Neural cell (in vitro differentiated cells): ENCODE results near the gene BPIFB6. TPM values are rescaled to one million over a fixed set of nuclear protein-coding genes. Genes with fewer than 3 reads are reported as not detected.

Experiments
- H2AFZ ChIP-seq: fragments of 200-600, 300-800 bp; sonication (generic), shearing (Covaris generic); 2 replicates; pipeline ENCODE4 v1.6.0; 2014; ENCODE audit warnings: low read depth, mild to moderate bottlenecking, antibody characterized with exemption, low read length, moderate library complexity
- H3F3A ChIP-seq: fragments of 200-600 bp; shearing (Covaris generic); 2 replicates; pipeline ENCODE4 v1.6.1; 2016; ENCODE audit warnings: mild to moderate bottlenecking, moderate library complexity, mixed read lengths, antibody characterized with exemption, low read length; ENCODE audit not compliant: insufficient read depth, poor library complexity, severe bottlenecking
- H3K27ac ChIP-seq: fragments of 200-600, 300-800 bp; sonication (generic), shearing (Covaris generic); 2 replicates; pipeline ENCODE4 v1.5.1; 2014; ENCODE audit warnings: mild to moderate bottlenecking, low read length, moderate library complexity
- H3K27me3 ChIP-seq: fragments of 300-800, 200-600 bp; sonication (generic), shearing (Covaris generic); 2 replicates; pipeline ENCODE4 v1.6.0; 2014; ENCODE audit warnings: mild to moderate bottlenecking, low read depth, low read length, moderate library complexity; ENCODE audit not compliant: insufficient read depth
- H3K36me3 ChIP-seq: fragments of 300-800, 200-600 bp; sonication (generic), shearing (Covaris generic); 2 replicates; pipeline ENCODE4 v1.5.1; 2014; ENCODE audit warnings: mild to moderate bottlenecking, antibody characterized with exemption, low read length, moderate library complexity; ENCODE audit not compliant: insufficient read depth
- H3K4me2 ChIP-seq: fragments of 300-800, 200-600 bp; sonication (generic), shearing (Covaris generic); 2 replicates; pipeline ENCODE4 v1.6.0; 2014; ENCODE audit warnings: mild to moderate bottlenecking, low read length
- H3K4me3 ChIP-seq: fragments of 300-800, 200-600 bp; sonication (generic), shearing (Covaris generic); 2 replicates; pipeline ENCODE4 v1.5.1; 2014; ENCODE audit warnings: mild to moderate bottlenecking, low read length, moderate library complexity
- H3K79me2 ChIP-seq: fragments of 200-600 bp; shearing (Covaris generic); replicated peaks from 2 replicates; pipeline ENCODE4 v1.6.0; 2014; ENCODE audit warnings: mild to moderate bottlenecking, low read length, moderate library complexity; ENCODE audit not compliant: insufficient read depth
- H3K9ac ChIP-seq: fragments of 300-800, 200-600 bp; sonication (generic), shearing (Covaris generic); 2 replicates; pipeline ENCODE4 v1.6.1; 2016; ENCODE audit warnings: mild to moderate bottlenecking, low read length, mixed read lengths
- H3K9me2 ChIP-seq: fragments of 200-600 bp; shearing (Covaris generic); 2 replicates; pipeline ENCODE4 v1.6.1; 2016; ENCODE audit warnings: mild to moderate bottlenecking, low read length, mixed read lengths; ENCODE audit not compliant: insufficient read depth
- H3K9me3 ChIP-seq: fragments of 200-600, 300-800 bp; sonication (generic), shearing (Covaris generic); 2 replicates; pipeline ENCODE4 v1.6.1; 2016; ENCODE audit warnings: mild to moderate bottlenecking, mixed run types, low read length, moderate library complexity, mixed read lengths
- H4K20me1 ChIP-seq: fragments of 200-600 bp; shearing (Covaris generic); 2 replicates; pipeline ENCODE4 v1.6.1; 2016; ENCODE audit warnings: mild to moderate bottlenecking, mixed run types; ENCODE audit not compliant: insufficient read depth
- EP300 ChIP-seq: fragments of 450-650 bp; conservative IDR thresholded peaks from 2 replicates; pipeline ENCODE4 v1.6.1; 2014; ENCODE audit warnings: antibody characterized with exemption, mild to moderate bottlenecking, moderate library complexity; ENCODE audit not compliant: poor library complexity, severe bottlenecking
- EZH2 ChIP-seq: fragments of 200-600, 300-800 bp; shearing (Covaris generic), sonication (generic); IDR thresholded peaks from 2 replicates; pipeline ENCODE4 v1.6.1; 2014; ENCODE audit warnings: antibody characterized with exemption, low read length, borderline replicate concordance, mild to moderate bottlenecking; ENCODE audit not compliant: insufficient read depth, poor library complexity, severe bottlenecking
- MXI1 ChIP-seq: fragments of 450-650 bp; conservative IDR thresholded peaks from 2 replicates; pipeline ENCODE4 v1.6.1; 2014; ENCODE audit warnings: antibody characterized with exemption, mild to moderate bottlenecking; ENCODE audit not compliant: poor library complexity, severe bottlenecking
- POLR2AphosphoS5 ChIP-seq: IDR thresholded peaks from 2 replicates; pipeline ENCODE4 v1.6.1; 2012
- SMC3 ChIP-seq: fragments of 450-650 bp; conservative IDR thresholded peaks from 2 replicates; pipeline ENCODE4 v1.6.1; 2014; ENCODE audit warnings: antibody characterized with exemption, mild to moderate bottlenecking, moderate library complexity; ENCODE audit not compliant: poor library complexity
- TAF1 ChIP-seq: IDR thresholded peaks from 2 replicates; pipeline ENCODE4 v1.6.1; 2012; ENCODE audit warnings: low read depth
- polyA plus RNA-seq: library from polyadenylated mRNA; depleted of rRNA; stranded (reverse); fragments of >200 nt; gene quantifications from 2 replicates; pipeline ENCODE4 v1.2.3, GENCODE V29; 2014
- TF ChIP-seq, protein P1 (sequence below): IDR thresholded peaks from 2 replicates; pipeline ENCODE4 v1.6.1; 2012; ENCODE audit warnings: borderline replicate concordance

Gene BPIFB6
- polyA plus RNA-seq, 1 donor from 2014 or later = not detected

DNA sequence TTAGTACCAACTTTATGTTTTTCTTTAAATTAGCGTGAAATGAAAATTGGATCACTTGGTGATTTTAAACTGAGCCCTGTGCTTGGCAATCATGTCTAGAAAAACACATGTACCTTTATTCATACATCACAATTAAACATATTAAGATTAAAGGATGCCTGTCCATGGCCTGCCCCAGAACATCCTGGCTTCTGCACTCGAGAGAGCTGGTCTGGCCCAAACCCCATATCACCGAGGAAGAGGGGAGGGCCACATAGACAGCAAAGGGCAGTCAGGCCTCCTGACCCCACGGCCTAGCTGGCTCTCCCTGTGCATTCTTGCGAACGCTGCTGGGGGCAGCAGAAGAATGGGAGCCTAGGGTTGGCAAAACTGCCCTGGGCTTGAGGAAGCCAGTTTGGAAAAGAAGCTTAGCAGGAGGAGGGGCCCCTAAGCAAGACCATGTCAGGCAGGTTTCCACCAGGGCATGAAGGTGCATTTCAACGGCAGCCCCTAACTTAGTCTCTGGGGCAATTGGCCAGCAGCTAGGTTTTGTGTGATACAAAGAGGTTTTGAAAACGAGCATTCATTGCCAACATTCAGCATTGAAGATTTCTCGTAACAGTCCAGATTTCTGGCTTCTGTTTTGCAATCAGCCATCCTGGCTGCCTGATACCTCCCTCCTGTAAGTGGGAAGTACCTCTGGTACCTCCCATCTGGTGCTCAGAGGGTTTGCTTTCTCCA, 30.8 kb downstream of the BPIFB6 start:
- no peak overlapping the region for H3K9ac ChIP-seq
- no peaks in the 10 kb centered on the region for H4K20me1 ChIP-seq
- H3F3A ChIP-seq = no peaks in the 10 kb centered on the region
- H3K9me2 ChIP-seq = no peaks in the 10 kb centered on the region
- no peak overlapping the region for H3K27ac ChIP-seq
- no peaks in the 10 kb centered on the region for H3K27me3 ChIP-seq
- H2AFZ ChIP-seq = no peak overlapping the region
- no peaks in the 10 kb centered on the region for H3K36me3 ChIP-seq
- H3K4me2 ChIP-seq = no peak overlapping the region
- no peak overlapping the region for H3K4me3 ChIP-seq
- TF ChIP-seq EZH2 (no peak), TAF1 (no peak), POLR2AphosphoS5 (no peak)
- TF ChIP-seq, protein P1, sequence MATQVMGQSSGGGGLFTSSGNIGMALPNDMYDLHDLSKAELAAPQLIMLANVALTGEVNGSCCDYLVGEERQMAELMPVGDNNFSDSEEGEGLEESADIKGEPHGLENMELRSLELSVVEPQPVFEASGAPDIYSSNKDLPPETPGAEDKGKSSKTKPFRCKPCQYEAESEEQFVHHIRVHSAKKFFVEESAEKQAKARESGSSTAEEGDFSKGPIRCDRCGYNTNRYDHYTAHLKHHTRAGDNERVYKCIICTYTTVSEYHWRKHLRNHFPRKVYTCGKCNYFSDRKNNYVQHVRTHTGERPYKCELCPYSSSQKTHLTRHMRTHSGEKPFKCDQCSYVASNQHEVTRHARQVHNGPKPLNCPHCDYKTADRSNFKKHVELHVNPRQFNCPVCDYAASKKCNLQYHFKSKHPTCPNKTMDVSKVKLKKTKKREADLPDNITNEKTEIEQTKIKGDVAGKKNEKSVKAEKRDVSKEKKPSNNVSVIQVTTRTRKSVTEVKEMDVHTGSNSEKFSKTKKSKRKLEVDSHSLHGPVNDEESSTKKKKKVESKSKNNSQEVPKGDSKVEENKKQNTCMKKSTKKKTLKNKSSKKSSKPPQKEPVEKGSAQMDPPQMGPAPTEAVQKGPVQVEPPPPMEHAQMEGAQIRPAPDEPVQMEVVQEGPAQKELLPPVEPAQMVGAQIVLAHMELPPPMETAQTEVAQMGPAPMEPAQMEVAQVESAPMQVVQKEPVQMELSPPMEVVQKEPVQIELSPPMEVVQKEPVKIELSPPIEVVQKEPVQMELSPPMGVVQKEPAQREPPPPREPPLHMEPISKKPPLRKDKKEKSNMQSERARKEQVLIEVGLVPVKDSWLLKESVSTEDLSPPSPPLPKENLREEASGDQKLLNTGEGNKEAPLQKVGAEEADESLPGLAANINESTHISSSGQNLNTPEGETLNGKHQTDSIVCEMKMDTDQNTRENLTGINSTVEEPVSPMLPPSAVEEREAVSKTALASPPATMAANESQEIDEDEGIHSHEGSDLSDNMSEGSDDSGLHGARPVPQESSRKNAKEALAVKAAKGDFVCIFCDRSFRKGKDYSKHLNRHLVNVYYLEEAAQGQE = no peak
- no peaks in the 10 kb centered on the region for H3K79me2 ChIP-seq
- H3K9me3 ChIP-seq = no peaks in the 10 kb centered on the region

DNA sequence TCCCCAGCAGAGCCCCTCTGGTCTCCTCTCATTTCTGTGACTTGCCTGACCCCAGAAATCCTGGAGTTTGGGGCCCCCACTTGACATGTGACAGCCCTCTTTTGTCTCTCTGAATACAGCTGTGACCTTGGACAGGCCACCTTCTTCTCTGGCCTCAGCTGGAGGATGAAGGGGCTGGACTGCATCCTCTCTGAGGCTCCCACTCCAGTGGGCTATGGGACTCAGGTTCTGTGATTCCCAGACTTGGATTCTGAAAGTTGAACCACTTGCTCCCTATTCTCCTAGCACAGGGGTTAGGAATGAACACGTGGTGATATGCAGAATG, 31.3 kb downstream of the BPIFB6 start:
- no peaks in the 10 kb centered on the region for H3F3A ChIP-seq
- H3K4me2 ChIP-seq = no peak overlapping the region
- no peaks in the 10 kb centered on the region for H3K9me2 ChIP-seq
- H3K4me3 ChIP-seq = no peak overlapping the region
- H2AFZ ChIP-seq = no peak overlapping the region
- no peaks in the 10 kb centered on the region for H3K9me3 ChIP-seq
- no peak for TF ChIP-seq EP300
- TF ChIP-seq, protein P1 = no peak
- no peak for TF ChIP-seq MXI1
- TF ChIP-seq TAF1 = no peak
- no peaks in the 10 kb centered on the region for H4K20me1 ChIP-seq
- H3K36me3 ChIP-seq = no peaks in the 10 kb centered on the region
- no peaks in the 10 kb centered on the region for H3K27me3 ChIP-seq
- H3K9ac ChIP-seq = no peak overlapping the region
- H3K79me2 ChIP-seq = no peaks in the 10 kb centered on the region
- no peak overlapping the region for H3K27ac ChIP-seq

DNA sequence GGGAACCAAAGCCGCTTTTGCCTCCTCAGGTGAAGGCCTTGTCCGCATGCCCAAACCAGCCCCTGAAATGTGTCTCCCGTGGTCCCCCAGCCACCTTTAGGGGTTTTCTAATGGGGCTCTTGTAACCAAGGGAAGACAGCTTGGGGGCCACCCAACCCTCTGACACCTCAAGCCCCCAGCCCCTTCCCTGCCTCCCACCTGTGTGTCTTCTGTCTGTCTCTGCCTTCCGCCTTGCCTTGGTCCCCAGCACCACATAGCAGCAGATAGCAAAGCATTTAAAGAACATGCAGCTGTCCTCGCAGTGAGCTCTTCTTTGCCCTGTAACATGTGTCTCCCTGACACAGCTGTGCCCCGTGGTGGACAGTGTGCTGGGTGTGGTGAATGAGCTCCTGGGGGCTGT, 31.8 kb downstream of the BPIFB6 start:
- no peak for TF ChIP-seq EP300
- TF ChIP-seq POLR2AphosphoS5 = no peak
- no peak for TF ChIP-seq MXI1
- TF ChIP-seq SMC3 = no peak
- TF ChIP-seq TAF1 = no peak
- no peak for TF ChIP-seq EZH2
- TF ChIP-seq, protein P1 = no peak
- no peaks in the 10 kb centered on the region for H4K20me1 ChIP-seq
- H2AFZ ChIP-seq = no peak overlapping the region
- no peaks in the 10 kb centered on the region for H3K27me3 ChIP-seq
- H3K36me3 ChIP-seq = no peaks in the 10 kb centered on the region
- no peak overlapping the region for H3K4me2 ChIP-seq
- H3K9me3 ChIP-seq = no peaks in the 10 kb centered on the region
- H3K27ac ChIP-seq = no peak overlapping the region
- H3K9ac ChIP-seq = no peak overlapping the region
- no peaks in the 10 kb centered on the region for H3K79me2 ChIP-seq
- H3K9me2 ChIP-seq = no peaks in the 10 kb centered on the region
- H3F3A ChIP-seq = no peaks in the 10 kb centered on the region
- no peak overlapping the region for H3K4me3 ChIP-seq
